ENCODE data around the gene LOC128125822.

The LOC128125822 gene

GRCh38 chr6:63609231-63609630 lies 37.0 kb downstream of the LOC128125822 start:
- no peak for TF ChIP-seq REST (IDR thresholded peaks at IDR 0.05; ENCODE audit: insufficient read depth in 1 of 2, low read depth in 2 of 2, low read length in 1 of 2)
- no peak for TF ChIP-seq TCF7L2 (IDR thresholded peaks at IDR 0.05; ENCODE audit: low read depth, low read length)
- no peak for TF ChIP-seq CTCF (IDR thresholded peaks at IDR 0.05)
- TF ChIP-seq POLR2AphosphoS5 (IDR thresholded peaks at IDR 0.05; ENCODE audit: low read depth, low read length): no peak
- TF ChIP-seq SIN3A (IDR thresholded peaks at IDR 0.05; ENCODE audit: borderline replicate concordance, insufficient read depth, low read depth, low read length): no peak
- Histone ChIP-seq H3K4me1 (ENCODE audit: control insufficient read depth, insufficient read depth, low read length) (no peaks in the 10 kb centered on the region), H3K36me3 (ENCODE audit: control insufficient read depth, insufficient read depth, low read length) (no peaks in the 10 kb centered on the region), H3K9me3 (ENCODE audit: control insufficient read depth, insufficient read depth, low read depth, low read length) (no peaks in the 10 kb centered on the region), H3K27me3 (ENCODE audit: control insufficient read depth, insufficient read depth, low read length) (no peaks in the 10 kb centered on the region), H3K4me3 (ENCODE audit: low read depth in 2 of 2, low read length in 2 of 2) (no peak overlapping the region), H3K27ac (ENCODE audit: low read length) (no peak overlapping the region)
- in situ Hi-C loops (cut with HindIII; ENCODE audit: low pct_unique_long_range_greater_than_20kb, low sequenced_read_pairs) (no loop called here), intact Hi-C loops (cut with micrococcal nuclease; ENCODE audit: unreplicated experiment) (no loop called here)
- DNase-seq (ENCODE audit: low read depth, low spot score): no peak
- POLR2A ChIA-PET: no interaction called here
- no TSS peak for BruUV-seq (replicated peaks)
- ATAC-seq: no peak
- CTCF ChIA-PET: interaction anchor here (0.6 to 1.4 kb wide), 2 partner anchors 11 to 134 kb away, joined by 3 read pairs; no protein-coding TSS in a partner anchor

GRCh38 chr6:63610944-63611343 lies 38.7 kb downstream of the LOC128125822 start:
- no peaks in the 10 kb centered on the region for H3K36me3 ChIP-seq (ENCODE audit: control insufficient read depth, insufficient read depth, low read length)
- H3K4me3 ChIP-seq (ENCODE audit: low read depth in 2 of 2, low read length in 2 of 2): no peak overlapping the region
- ChIA-PET POLR2A (no interaction called here), CTCF (interaction anchor here (1.1 kb wide), 1 partner anchor 13 kb away, joined by 3 read pairs; no protein-coding TSS in a partner anchor)
- ATAC-seq (no peak), DNase-seq (ENCODE audit: low read depth, low spot score) (no peak)
- no peaks in the 10 kb centered on the region; the same call in 1 of the 2 replicates for H3K27me3 ChIP-seq (ENCODE audit: control insufficient read depth, insufficient read depth, low read length)
- intact Hi-C loops (cut with micrococcal nuclease; ENCODE audit: unreplicated experiment) (no loop called here), in situ Hi-C loops (cut with HindIII; ENCODE audit: low pct_unique_long_range_greater_than_20kb, low sequenced_read_pairs) (no loop called here)
- BruUV-seq (replicated peaks): no TSS peak
- no peaks in the 10 kb centered on the region for H3K4me1 ChIP-seq (ENCODE audit: control insufficient read depth, insufficient read depth, low read length)
- TF ChIP-seq REST (IDR thresholded peaks at IDR 0.05; ENCODE audit: insufficient read depth in 1 of 2, low read depth in 2 of 2, low read length in 1 of 2) (no peak), SIN3A (IDR thresholded peaks at IDR 0.05; ENCODE audit: borderline replicate concordance, insufficient read depth, low read depth, low read length) (no peak), TCF7L2 (IDR thresholded peaks at IDR 0.05; ENCODE audit: low read depth, low read length) (no peak), CTCF (IDR thresholded peaks at IDR 0.05) (no peak), POLR2AphosphoS5 (IDR thresholded peaks at IDR 0.05; ENCODE audit: low read depth, low read length) (no peak)
- H3K9me3 ChIP-seq (ENCODE audit: control insufficient read depth, insufficient read depth, low read depth, low read length): no peaks in the 10 kb centered on the region
- no peak overlapping the region for H3K27ac ChIP-seq (ENCODE audit: low read length)
